Stimulated activated CD8-positive, alpha-beta memory T cell treated with anti-CD3 and anti-CD28 coated beads, Interleukin-12 subunit alpha, Interleukin-12 subunit beta, amount 100 ng/mL, for 24 hours (primary cell): ENCODE results near the gene CYLD.

Experiments
- DNase-seq: peaks from one replicate; pipeline ENCODE4 v3.0.0-alpha.2; 2020; ENCODE audit errors: extremely low read depth

CYLD gene

GRCh38 chr16:50781043-50781442 is 39.2 kb downstream of the CYLD start:
- DNase-seq, result no peak

GRCh38 chr16:50781518-50781917 is 39.6 kb downstream of the CYLD start:
- DNase-seq, result no peak

- DNase-seq, result no peak
Observed at GRCh38 chr16:50789757-50790156, 47.9 kb downstream of the CYLD start.

GRCh38 chr16:50791522-50791921 is 49.6 kb downstream of the CYLD start:
- DNase-seq, result no peak

GRCh38 chr16:50796829-50797228 is 54.9 kb downstream of the CYLD start:
- no peak for DNase-seq

GRCh38 chr16:50797456-50797855 is 55.6 kb downstream of the CYLD start:
- no peak for DNase-seq

- DNase-seq, result no peak
Observed at GRCh38 chr16:50800074-50800473, 58.2 kb downstream of the CYLD start.

- DNase-seq, result no peak
Observed at GRCh38 chr16:50801036-50801435, 59.1 kb downstream of the CYLD start.

GRCh38 chr16:50802000-50802399 is 60.1 kb downstream of the CYLD start:
- no peak for DNase-seq

- DNase-seq, result no peak
Observed at GRCh38 chr16:50802961-50803360, 61.1 kb downstream of the CYLD start.

GRCh38 chr16:50804290-50804907 is 62.5 kb downstream of the CYLD start:
- DNase-seq, result no peak

- peak; percentile 47 for DNase-seq
Observed at GRCh38 chr16:50806099-50807062, 64.5 kb downstream of the CYLD start.

- no peak for DNase-seq
Observed at GRCh38 chr16:50808929-50809538, 67.1 kb downstream of the CYLD start.

GRCh38 chr16:50809561-50809960 is 67.7 kb downstream of the CYLD start:
- DNase-seq, result no peak

- no peak for DNase-seq
Observed at GRCh38 chr16:50810241-50810965, 68.5 kb downstream of the CYLD start.

- DNase-seq, result no peak
Observed at GRCh38 chr16:50812046-50812445, 70.2 kb downstream of the CYLD start.

GRCh38 chr16:50812876-50813466 is 71.1 kb downstream of the CYLD start:
- no peak for DNase-seq

GRCh38 chr16:50814052-50814451 is 72.2 kb downstream of the CYLD start:
- DNase-seq, result no peak

- no peak for DNase-seq
Observed at GRCh38 chr16:50814541-50814940, 72.7 kb downstream of the CYLD start.

GRCh38 chr16:50815382-50815781 is 73.5 kb downstream of the CYLD start:
- DNase-seq, result no peak

GRCh38 chr16:50816901-50817555 is 75.1 kb downstream of the CYLD start:
- no peak for DNase-seq
